Pancreas (tissue), 10 donors: ENCODE measurements around the gene ST7. TPM values are rescaled to one million over a fixed set of nuclear protein-coding genes. Genes with fewer than 3 reads are reported as not detected.

Experiments used
- ATAC-seq, 4 donors: fragments of 200-7000 bp; cut with Tn5 transposase; one replicate each; pipeline versions ENCODE4 v1.8.0 to v1.9.1; 2020; ENCODE audit warnings: mild to moderate bottlenecking in 4 of 4, moderate library complexity in 4 of 4
- DNase-seq, 6 donors: peaks; one replicate each; pipeline ENCODE4 v3.0.0-alpha.2; 2020
- FAIRE-seq: peaks from 2 replicates; lab custom pipeline; 2012; peaks lifted over from hg19 to GRCh38; lab: Jason Lieb, UNC
- H3K27ac ChIP-seq, 4 donors: fragments of 200-600 bp; sonication (generic); 1 replicate in 3 of 4; 2 replicates in 1 of 4; pipeline versions ENCODE4 v1.5.0 to v1.8.0; 2020
- H3K27me3 ChIP-seq, 4 donors: fragments of 200-600 bp; one replicate each; pipeline ENCODE4 v1.8.0; 2021
- H3K36me3 ChIP-seq, 3 donors: fragments of 200-600 bp; sonication (generic) in 1 of 3; one replicate each; pipeline versions ENCODE4 v1.5.0 to v1.8.0; 2020 to 2021
- H3K4me1 ChIP-seq, 3 donors: fragments of 200-600 bp; one replicate each; pipeline ENCODE4 v1.8.0; 2021
- H3K4me3 ChIP-seq, 4 donors: fragments of 200-600 bp; sonication (generic) in 2 of 4; one replicate each; pipeline versions ENCODE4 v1.5.0 to v1.8.0; 2020 to 2021
- H3K9me3 ChIP-seq, 4 donors: fragments of 200-600 bp; one replicate each; pipeline ENCODE4 v1.8.0; 2021
- CTCF ChIP-seq, 4 donors: fragments of 200-600 bp; sonication (generic) in 3 of 4; IDR thresholded peaks; one replicate each; pipeline versions ENCODE4 v1.5.0 to v1.8.0; 2021; ENCODE audit warnings: antibody characterized with exemption in 4 of 4
- WGBS, 2 donors: extraction: QIAGEN DNeasy Blood & Tissue Kit; methylation state at CpG; one replicate each; pipeline ENCODE4 v1.1.7; 2013; 5-methylcytosine and 5-hydroxymethylcytosine counted together
- intact Hi-C, 3 donors: fragments of 100-400 bp; cut with DNase I; formaldehyde crosslinking; loops; one replicate each; pipeline versions ENCODE4 v1.11.1 to v1.14.2; 2022
- polyA plus RNA-seq, 2 donors: library from polyadenylated mRNA; stranded (reverse); fragments of 200-250 nt; gene quantifications; one replicate each; pipeline ENCODE4 v1.2.3, GENCODE V29; 2013
- total RNA-seq, 6 donors: library from RNA; stranded (reverse); fragmentation: NEBNext Ultra II Directional in 4 of 6; extraction: Animal tissue kit (Norgen Biotek cat#: 25700) in 4 of 6; gene quantifications; one replicate each; pipeline versions ENCODE4 v1.2.1 to v1.2.4, GENCODE V29; 2021 to 2023
- donor health status: healthy with polysubstance abuse.
- donor health status: DM: no; HTN: no; CAD: no; lungs with moderate emphysema.
- donor health status: DM: no; HTN: no; CAD: no.
- donor health status: control.
- donor health status: control.
- donor health status: Bipolar disorder and iron deficiency.
- donor health status: DM: yes; HTN: yes; CAD: no.
- donor health status: DM: no; HTN: no; CAD: no.
- donor health status: DM: no; HTN: no; CAD: no.
- donor health status: DM: yes; HTN: yes; CAD: no.

The ST7 gene
- total and polyA plus RNA-seq, 8 donors, result 8.2 to 20.2 (median 17.1) TPM

DNA sequence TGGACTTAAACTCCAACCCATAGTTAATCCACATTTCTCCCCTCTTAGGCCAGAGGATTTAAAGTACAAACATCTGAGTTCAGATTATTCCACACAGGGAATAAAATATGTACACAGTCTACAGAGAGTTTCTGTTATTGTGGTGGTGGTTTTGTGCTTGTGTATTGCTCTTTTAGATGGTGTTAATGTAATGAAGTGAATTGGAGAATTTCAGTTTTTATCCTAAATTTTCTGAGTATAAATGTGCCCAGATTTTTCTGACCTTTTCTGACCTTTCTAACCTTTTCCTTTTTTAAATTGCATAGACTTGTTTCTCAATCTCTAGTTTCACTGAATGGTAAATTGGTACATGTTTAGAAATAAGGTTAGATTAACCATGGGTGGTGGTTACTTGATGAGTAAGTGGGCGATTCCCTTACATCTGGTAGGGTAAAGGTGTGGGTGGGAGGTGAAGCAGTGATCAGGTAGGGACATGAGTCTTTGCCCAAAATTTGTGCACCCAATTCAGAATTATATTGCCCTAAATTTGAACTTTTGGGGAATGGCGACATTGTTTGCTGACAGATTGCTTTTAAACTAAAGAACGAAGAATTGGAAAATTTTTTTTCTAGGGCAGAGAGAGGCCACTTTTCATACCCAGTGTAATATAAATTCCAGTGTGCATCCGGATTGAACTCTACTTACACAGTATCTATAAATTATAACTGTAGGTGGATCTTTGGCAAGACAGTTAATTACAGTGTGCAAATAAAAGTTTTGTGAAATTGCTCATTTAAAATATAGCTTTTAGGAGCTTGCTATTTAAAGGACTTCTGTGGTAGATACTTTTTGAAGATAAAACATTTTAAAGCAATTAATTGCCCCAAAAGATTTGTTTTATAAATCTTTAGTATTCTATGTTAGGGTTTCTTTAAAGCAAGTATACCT is 62.2 kb downstream of the ST7 start:
- intact Hi-C loops, result no loop called here
- H3K9me3 ChIP-seq, result no peaks in the 10 kb centered on the region
- ATAC-seq, result no peak
- TF ChIP-seq CTCF (IDR thresholded peaks at IDR 0.05), result no peak
- H3K4me1 ChIP-seq, result peaks cover 0 to 16% (median 12%) of the 10 kb centered on the region in 3 donors
- H3K4me3 ChIP-seq, result no peak overlapping the region
- no peaks in the 10 kb centered on the region for H3K27me3 ChIP-seq
- H3K27ac ChIP-seq, result no peak overlapping the region
- whole genome bisulfite sequencing, 2 donors, result 87 to 91% methylated on average over 4 of the region's 4 CpGs
- no peak for FAIRE-seq
- no peaks in the 10 kb centered on the region for H3K36me3 ChIP-seq
- no peak for DNase-seq

GRCh38 chr7:117017017-117017451 is 63.7 kb downstream of the ST7 start:
- Histone ChIP-seq H3K27ac (no peak overlapping the region), H3K9me3 (no peaks in the 10 kb centered on the region), H3K36me3 (no peaks in the 10 kb centered on the region), H3K4me1 (peaks cover 0 to 26% (median 18%) of the 10 kb centered on the region in 3 donors), H3K27me3 (no peaks in the 10 kb centered on the region), H3K4me3 (no peak overlapping the region)
- 87 to 88% methylated on average over 4 of the region's 4 CpGs for WGBS, 2 donors
- FAIRE-seq, result no peak
- TF ChIP-seq CTCF (IDR thresholded peaks at IDR 0.05), result no peak
- intact Hi-C loops, result no loop called here
- no peak for ATAC-seq
- no peak for DNase-seq

- DNase-seq, result no peak
- intact Hi-C loops, result no loop called here
- FAIRE-seq, result no peak
- Histone ChIP-seq H3K9me3 (no peaks in the 10 kb centered on the region), H3K36me3 (no peaks in the 10 kb centered on the region), H3K4me1 (peaks cover 0 to 29% (median 14%) of the 10 kb centered on the region in 3 donors), H3K27me3 (no peaks in the 10 kb centered on the region), H3K4me3 (no peak overlapping the region), H3K27ac (no peak overlapping the region)
- no peak for ATAC-seq
- no peak for TF ChIP-seq CTCF (IDR thresholded peaks at IDR 0.05)
- 71 to 76% methylated on average over 4 of the region's 4 CpGs for WGBS, 2 donors
These were observed 64.5 kb downstream of the ST7 start for GRCh38 chr7:117017702-117018266.

DNA sequence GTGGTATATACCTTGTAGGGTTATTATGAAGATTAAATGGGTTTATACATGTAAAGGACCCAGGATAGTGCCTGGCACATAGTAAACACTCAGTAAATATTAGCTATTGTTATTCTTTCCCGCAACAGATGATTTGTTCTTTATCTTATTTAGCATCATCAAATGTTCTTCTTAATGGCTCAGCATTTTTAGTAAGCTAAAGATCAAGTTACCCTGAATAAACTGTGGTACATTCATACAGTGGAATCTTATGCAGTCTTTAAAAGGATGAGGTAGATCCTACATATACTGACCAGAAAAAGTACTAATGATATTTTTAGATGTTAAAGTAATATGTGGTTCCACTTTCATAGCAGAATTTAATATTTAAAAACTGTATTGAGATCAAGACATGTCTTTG is 65.4 kb downstream of the ST7 start:
- FAIRE-seq, result no peak
- 57% methylated on average over 1 of the region's 1 CpG for WGBS, 2 donors
- DNase-seq, result no peak
- Histone ChIP-seq H3K27ac (no peak overlapping the region), H3K4me3 (no peak overlapping the region), H3K9me3 (no peaks in the 10 kb centered on the region), H3K27me3 (no peaks in the 10 kb centered on the region), H3K36me3 (no peaks in the 10 kb centered on the region), H3K4me1 (peaks cover 0 to 24% (median 14%) of the 10 kb centered on the region in 3 donors)
- ATAC-seq, result no peak
- no peak for TF ChIP-seq CTCF (IDR thresholded peaks at IDR 0.05)
- intact Hi-C loops, result no loop called here
